SK-N-MC (cell line): Measurements from ENCODE around the gene ANKUB1.

Experiments
- EZH2 ChIP-seq: fragments of 200-600 bp; sonication (generic); IDR thresholded peaks from one replicate; pipeline ENCODE4 v1.6.1; 2017; ENCODE audit warnings: antibody characterized with exemption
- FOXP2 ChIP-seq: optimal IDR thresholded peaks from 2 replicates; pipeline ENCODE3; 2011; ENCODE audit warnings: mild to moderate bottlenecking, moderate library complexity; ENCODE audit not compliant: insufficient read depth; ENCODE audit errors: extremely low read length, control extremely low read depth
- POLR2AphosphoS5 ChIP-seq: IDR thresholded peaks from 2 replicates; pipeline ENCODE4 v1.6.1; 2012; ENCODE audit warnings: mild to moderate bottlenecking, low read depth, low read length, borderline replicate concordance

GRCh38 chr3:149713730-149714654 lies 78.4 kb downstream of the ANKUB1 start:
- no peak for TF ChIP-seq POLR2AphosphoS5
- TF ChIP-seq EZH2 = no peak
- no peak for TF ChIP-seq FOXP2
